ENCODE data around the gene WDR59.

DNA sequence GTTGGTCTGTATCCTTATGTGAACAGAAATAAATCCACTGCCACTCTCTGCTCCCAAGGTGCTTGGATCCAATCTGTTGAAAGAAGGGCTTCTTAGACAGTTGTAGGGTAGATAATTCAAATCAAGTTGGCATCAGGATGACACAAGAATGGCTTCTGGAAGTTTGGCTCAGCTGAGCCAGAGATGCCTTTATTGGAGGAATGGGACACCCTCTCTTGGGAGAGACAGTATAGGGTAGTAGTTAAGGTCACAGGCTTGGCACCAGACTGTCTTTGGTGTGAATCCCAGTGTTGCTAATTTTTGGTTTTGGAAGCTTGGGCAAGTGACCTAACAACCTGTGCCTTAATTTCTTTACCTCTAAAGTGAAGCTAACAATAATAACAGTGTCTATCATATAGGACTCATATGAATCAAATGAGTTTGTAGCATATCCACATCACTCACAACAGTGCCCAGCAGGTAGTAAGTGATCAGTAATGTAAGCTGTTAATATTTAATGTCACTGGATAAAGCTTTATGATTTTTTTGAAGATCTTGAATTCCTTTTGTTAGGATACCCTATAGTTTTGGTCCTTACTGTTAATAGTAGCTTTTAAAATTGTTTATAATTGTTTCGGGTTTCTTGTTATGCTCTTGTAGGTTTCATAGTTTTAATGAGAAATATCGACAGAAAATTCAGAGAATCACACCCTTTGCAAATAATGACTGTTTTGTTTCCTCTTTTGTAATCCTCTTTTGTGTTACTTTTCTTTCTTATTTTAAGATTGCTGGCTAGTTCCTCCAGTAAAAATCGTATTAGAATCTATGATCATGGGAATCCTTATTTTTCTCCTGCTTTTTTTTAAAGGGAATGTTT, 33.0 kb upstream of the WDR59 start:
- TF ChIP-seq POLR2A (IDR thresholded peaks at IDR 0.05) (no peak), POLR2AphosphoS5 (IDR thresholded peaks at IDR 0.05) (no peak), EP300 (IDR thresholded peaks at IDR 0.05) (no peak)
- TF ChIP-seq, protein P1, sequence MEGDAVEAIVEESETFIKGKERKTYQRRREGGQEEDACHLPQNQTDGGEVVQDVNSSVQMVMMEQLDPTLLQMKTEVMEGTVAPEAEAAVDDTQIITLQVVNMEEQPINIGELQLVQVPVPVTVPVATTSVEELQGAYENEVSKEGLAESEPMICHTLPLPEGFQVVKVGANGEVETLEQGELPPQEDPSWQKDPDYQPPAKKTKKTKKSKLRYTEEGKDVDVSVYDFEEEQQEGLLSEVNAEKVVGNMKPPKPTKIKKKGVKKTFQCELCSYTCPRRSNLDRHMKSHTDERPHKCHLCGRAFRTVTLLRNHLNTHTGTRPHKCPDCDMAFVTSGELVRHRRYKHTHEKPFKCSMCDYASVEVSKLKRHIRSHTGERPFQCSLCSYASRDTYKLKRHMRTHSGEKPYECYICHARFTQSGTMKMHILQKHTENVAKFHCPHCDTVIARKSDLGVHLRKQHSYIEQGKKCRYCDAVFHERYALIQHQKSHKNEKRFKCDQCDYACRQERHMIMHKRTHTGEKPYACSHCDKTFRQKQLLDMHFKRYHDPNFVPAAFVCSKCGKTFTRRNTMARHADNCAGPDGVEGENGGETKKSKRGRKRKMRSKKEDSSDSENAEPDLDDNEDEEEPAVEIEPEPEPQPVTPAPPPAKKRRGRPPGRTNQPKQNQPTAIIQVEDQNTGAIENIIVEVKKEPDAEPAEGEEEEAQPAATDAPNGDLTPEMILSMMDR (IDR thresholded peaks at IDR 0.05), result no peak
